HCT116 (cell line): Measurements from ENCODE around the gene GPR17. TPM values are rescaled to one million over a fixed set of nuclear protein-coding genes. Genes with fewer than 3 reads are reported as not detected.
A peak's percentile ranks its signal among the peaks of the same experiment; 100 is the strongest.

ENCODE experiments used
- ATAC-seq: fragments of 200-7000 bp; cut with Tn5 transposase; 2 replicates; pipeline ENCODE4 v1.9.1; 2020; ENCODE audit warnings: mild to moderate bottlenecking, moderate library complexity
- BruUV-seq: library from RNA; stranded (reverse); fragments of 400-500 nt; replicated peaks from 2 replicates; lab custom pipeline; 2021; lab: Mats Ljungman, UMichigan
- CTCF ChIA-PET: fragments of 300-600 bp; sonication (Branson Sonifier 250); formaldehyde crosslinking; loops from one replicate; lab custom pipeline; 2021; ENCODE audit warnings: antibody characterized with exemption; lab: Charles Lee
- POLR2A ChIA-PET: fragments of 300-600, 350-600 bp; sonication (Branson Sonifier 250); formaldehyde crosslinking; loops from one replicate; lab custom pipeline; 2021; ENCODE audit warnings: antibody characterized with exemption; lab: Charles Lee
- RAD21 ChIA-PET, 2 experiments: fragments of 300-600 bp; sonication (Branson Sonifier 250); formaldehyde crosslinking; loops; one replicate each; lab custom pipeline; 2023; ENCODE audit warnings: low total read pairs in 2 of 2; ENCODE audit not compliant: uncharacterized antibody in 2 of 2, unreplicated experiment in 2 of 2, low non-redundant PET in 1 of 2; lab: Charles Lee
- DNase-seq: peaks from one replicate; pipeline ENCODE4 v3.0.0-alpha.2; 2010; ENCODE audit warnings: low read depth, low spot score
- H2AFZ ChIP-seq: fragments of 200-600 bp; shearing (Covaris generic), sonication (generic); 2 replicates; pipeline ENCODE4 v1.6.1; 2017; ENCODE audit warnings: low read depth, mixed run types, mixed read lengths, antibody characterized with exemption, low read length; ENCODE audit not compliant: poor library complexity, severe bottlenecking
- H3K27ac ChIP-seq: 2 replicates; pipeline ENCODE4 v1.5.1; 2012; ENCODE audit warnings: low read depth, low read length
- H3K27me3 ChIP-seq: fragments of 200-600 bp; sonication (generic); 2 replicates; pipeline ENCODE4 v1.6.1; 2016; ENCODE audit warnings: mixed run types, low read length, mixed read lengths; ENCODE audit not compliant: insufficient read depth
- H3K36me3 ChIP-seq, 2 experiments: fragments of 200-500 bp in 1 of 2; fragments of 200-600 bp in 1 of 2; sonication (Bioruptor generic) in 1 of 2; sonication (generic) in 1 of 2; 2 replicates each; pipeline versions ENCODE4 v1.5.1 to v1.6.1; 2014 to 2016; ENCODE audit warnings: low read length in 2 of 2, inconsistent platforms in 1 of 2, mixed read lengths in 1 of 2, mixed run types in 1 of 2; ENCODE audit not compliant: insufficient read depth in 2 of 2, control insufficient read depth in 1 of 2
- H3K4me1 ChIP-seq, 2 experiments: fragments of 200-600 bp in 1 of 2; sonication (generic) in 1 of 2; 2 replicates each; pipeline versions ENCODE4 v1.5.1 to v1.6.1; 2012 to 2017; ENCODE audit warnings: low read length in 2 of 2, inconsistent platforms in 1 of 2, mild to moderate bottlenecking in 1 of 2, mixed read lengths in 1 of 2, mixed run types in 1 of 2, moderate library complexity in 1 of 2; ENCODE audit not compliant: insufficient read depth in 2 of 2, control insufficient read depth in 1 of 2
- H3K4me2 ChIP-seq: fragments of 200-600 bp; sonication (generic); 2 replicates; pipeline ENCODE4 v1.6.1; 2017; ENCODE audit warnings: mixed run types, low read length, mixed read lengths
- H3K4me3 ChIP-seq, 2 experiments: fragments of 200-600 bp in 1 of 2; sonication (generic) in 1 of 2; replicated peaks in 1 of 2; 2 replicates each; pipeline ENCODE4 v1.5.1; 2011 to 2016; ENCODE audit warnings: low read length in 2 of 2, control low read depth in 1 of 2, low read depth in 1 of 2, mild to moderate bottlenecking in 1 of 2, mixed read lengths in 1 of 2, mixed run types in 1 of 2
- H3K79me2 ChIP-seq: fragments of 200-600 bp; sonication (generic); 2 replicates; pipeline ENCODE4 v1.6.1; 2017; ENCODE audit warnings: mild to moderate bottlenecking, mixed run types, low read length, moderate library complexity, mixed read lengths; ENCODE audit not compliant: insufficient read depth
- H3K9ac ChIP-seq: fragments of 200-600 bp; sonication (generic); 2 replicates; pipeline ENCODE4 v1.6.1; 2016; ENCODE audit warnings: low read length, mixed read lengths
- H3K9me2 ChIP-seq: fragments of 200-600 bp; sonication (generic), shearing (Covaris generic); 2 replicates; pipeline ENCODE4 v1.6.1; 2017; ENCODE audit warnings: mixed run types, mild to moderate bottlenecking, moderate library complexity; ENCODE audit not compliant: insufficient read depth
- H3K9me3 ChIP-seq, 2 experiments: fragments of 200-500 bp in 1 of 2; fragments of 200-600 bp in 1 of 2; sonication (Bioruptor generic) in 1 of 2; sonication (generic) in 1 of 2; 2 replicates each; pipeline ENCODE4 v1.6.1; 2014 to 2017; ENCODE audit warnings: low read length in 2 of 2, mixed read lengths in 2 of 2, inconsistent platforms in 1 of 2, low read depth in 1 of 2, mild to moderate bottlenecking in 1 of 2, mixed run types in 1 of 2, moderate library complexity in 1 of 2; ENCODE audit not compliant: control insufficient read depth in 1 of 2, insufficient read depth in 1 of 2
- H4K20me1 ChIP-seq: fragments of 200-600 bp; sonication (generic), shearing (Covaris generic); 2 replicates; pipeline ENCODE4 v1.6.1; 2017; ENCODE audit warnings: mixed run types, mild to moderate bottlenecking, moderate library complexity; ENCODE audit not compliant: insufficient read depth
- ATF3 ChIP-seq: IDR thresholded peaks from 2 replicates; pipeline ENCODE4 v1.6.1; 2012
- CEBPB ChIP-seq: IDR thresholded peaks from 2 replicates; pipeline ENCODE4 v1.6.1; 2012; ENCODE audit warnings: low read depth
- EGR1 ChIP-seq: IDR thresholded peaks from 2 replicates; pipeline ENCODE4 v1.6.1; 2012; ENCODE audit warnings: low read depth
- EZH2 ChIP-seq: fragments of 200-600 bp; sonication (generic); IDR thresholded peaks from 2 replicates; pipeline ENCODE4 v1.6.1; 2017; ENCODE audit warnings: antibody characterized with exemption, mixed run types
- EZH2phosphoT487 ChIP-seq: fragments of 200-600 bp; IDR thresholded peaks from 2 replicates; pipeline ENCODE4 v1.6.1; 2018; ENCODE audit warnings: antibody characterized with exemption, borderline replicate concordance
- JUND ChIP-seq: IDR thresholded peaks from 2 replicates; pipeline ENCODE4 v1.6.1; 2012
- MAX ChIP-seq: IDR thresholded peaks from 2 replicates; pipeline ENCODE4 v1.6.1; 2012
- POLR2A ChIP-seq: IDR thresholded peaks from 2 replicates; pipeline ENCODE4 v1.7.0; 2011; ENCODE audit warnings: borderline replicate concordance; ENCODE audit not compliant: insufficient read depth, insufficient read length; ENCODE audit errors: extremely low read depth
- POLR2AphosphoS5 ChIP-seq: IDR thresholded peaks from 2 replicates; pipeline ENCODE4 v1.6.1; 2011; ENCODE audit warnings: mild to moderate bottlenecking, low read depth, low read length, moderate library complexity
- RAD21 ChIP-seq: IDR thresholded peaks from 2 replicates; pipeline ENCODE4 v1.6.1; 2012; ENCODE audit warnings: low read depth, mild to moderate bottlenecking
- SIN3A ChIP-seq: IDR thresholded peaks from 2 replicates; pipeline ENCODE4 v1.6.1; 2012; ENCODE audit warnings: low read depth
- SP1 ChIP-seq: IDR thresholded peaks from 2 replicates; pipeline ENCODE4 v1.6.1; 2012; ENCODE audit warnings: low read depth
- TCF7L2 ChIP-seq: IDR thresholded peaks from 2 replicates; pipeline ENCODE4 v1.7.0; 2011; ENCODE audit warnings: borderline replicate concordance, inconsistent platforms; ENCODE audit not compliant: insufficient read depth, insufficient read length; ENCODE audit errors: extremely low read depth
- YY1 ChIP-seq: IDR thresholded peaks from 2 replicates; pipeline ENCODE4 v1.6.1; 2011; ENCODE audit warnings: low read length, low read depth, moderate library complexity, mild to moderate bottlenecking; ENCODE audit not compliant: insufficient replicate concordance; ENCODE audit errors: extremely low read depth
- ZBTB33 ChIP-seq: IDR thresholded peaks from 2 replicates; pipeline ENCODE4 v1.6.1; 2011; ENCODE audit warnings: mild to moderate bottlenecking, low read length, moderate library complexity; ENCODE audit not compliant: insufficient replicate concordance; ENCODE audit errors: extremely low read depth
- ZFX ChIP-seq: fragments of 450-650 bp; IDR thresholded peaks from 2 replicates; pipeline ENCODE4 v1.6.1; 2017
- ZNF274 ChIP-seq: fragments of 200-500 bp; sonication (Bioruptor generic); IDR thresholded peaks from 2 replicates; pipeline ENCODE4 v1.6.1; 2014; ENCODE audit warnings: mild to moderate bottlenecking, low read depth, low read length, inconsistent platforms
- intact Hi-C: fragments of 100-400 bp; cut with micrococcal nuclease; formaldehyde crosslinking; loops from 2 replicates; pipeline ENCODE4 v1.10.0; 2022
- total RNA-seq: library from RNA; stranded (reverse); gene quantifications from one replicate; pipeline ENCODE4 v1.2.1, GENCODE V29; 2021; ENCODE audit not compliant: unreplicated experiment

GPR17 gene
- total RNA-seq, 1 experiment from 2014 or later: not detected

- BruUV-seq: no TSS peak
These were observed 943 bp upstream of the GPR17 start for GRCh38 chr2:127645026-127645394.

GRCh38 chr2:127646487-127647241 lies 711 bp downstream of the GPR17 start:
- H3K4me3 ChIP-seq: no peak overlapping the region
- ChIA-PET POLR2A (interaction anchor here (1.6 kb wide), 1 partner anchor 56 kb away, joined by 3 read pairs; no protein-coding TSS in a partner anchor), CTCF (interaction anchor here (5.8 kb wide), 1 partner anchor 56 kb away, joined by 97 read pairs; no protein-coding TSS in a partner anchor), RAD21 (no interaction called here)
- H3K4me2 ChIP-seq: peak overlapping the region; percentile 53
- intact Hi-C loops: loop anchor here (10.0 kb wide), 1 partner anchor 322 kb away; no protein-coding TSS in a partner anchor
- H3K27ac ChIP-seq: no peak overlapping the region
- DNase-seq (no peak), ATAC-seq (no peak)
- no peaks in the 10 kb centered on the region for H3K9me3 ChIP-seq
- no peaks in the 10 kb centered on the region for H3K36me3 ChIP-seq
- no peaks in the 10 kb centered on the region for H4K20me1 ChIP-seq
- no peaks in the 10 kb centered on the region for H3K27me3 ChIP-seq
- no peaks in the 10 kb centered on the region for H3K79me2 ChIP-seq
- H3K9ac ChIP-seq: peak overlapping the region; percentile 26; the same call in 1 of the 2 replicates
- H3K9me2 ChIP-seq: no peaks in the 10 kb centered on the region
- BruUV-seq: no TSS peak
- H2AFZ ChIP-seq: peak overlapping the region; percentile 71
- H3K4me1 ChIP-seq: peaks cover 9 to 31% of the 10 kb centered on the region in 2 experiments
- no peak for TF ChIP-seq SP1
- TF ChIP-seq MAX: no peak
- TF ChIP-seq YY1: no peak
- no peak for TF ChIP-seq TCF7L2
- no peak for TF ChIP-seq ATF3
- no peak for TF ChIP-seq ZBTB33
- no peak for TF ChIP-seq SIN3A
- no peak for TF ChIP-seq RAD21
- TF ChIP-seq EGR1: no peak
- TF ChIP-seq EZH2phosphoT487: no peak
- TF ChIP-seq EZH2: no peak
- no peak for TF ChIP-seq POLR2AphosphoS5
- TF ChIP-seq JUND: no peak
- no peak for TF ChIP-seq ZFX

More at GRCh38 chr2:127645026-127645394, 943 bp upstream of the GPR17 start:
- Histone ChIP-seq H4K20me1 (no peaks in the 10 kb centered on the region), H2AFZ (no peak overlapping the region), H3K4me2 (no peak overlapping the region), H3K9me3 (no peaks in the 10 kb centered on the region), H3K27me3 (no peaks in the 10 kb centered on the region), H3K27ac (no peak overlapping the region), H3K79me2 (no peaks in the 10 kb centered on the region), H3K4me1 (peaks cover 9 to 31% of the 10 kb centered on the region in 2 experiments), H3K4me3 (no peak overlapping the region), H3K9me2 (no peaks in the 10 kb centered on the region), H3K36me3 (no peaks in the 10 kb centered on the region), H3K9ac (no peak overlapping the region)
- DNase-seq (no peak), ATAC-seq (no peak)
- TF ChIP-seq EZH2phosphoT487 (no peak), ZNF274 (no peak), POLR2A (no peak), SIN3A (no peak), CEBPB (no peak)
- intact Hi-C loops: loop anchor here (10.0 kb wide), 1 partner anchor 320 kb away; no protein-coding TSS in a partner anchor
- RAD21 ChIA-PET: no interaction called here
- POLR2A ChIA-PET: no interaction called here
- CTCF ChIA-PET: no interaction called here
